Dendritic cell treated with granulocyte-macrophage colony-stimulating factor and Interleukin-4, amounts not matched to agents 40 ng/mL and 50 ng/mL, for 4 days (primary cell): Measurements from ENCODE around the gene CARD9.
"Not testable (repeated sequence)": the region's sequence is repeated elsewhere in the genome, so short reads cannot be mapped to it uniquely, and the experiment has no call there.

Experiments used
- H3K27ac Mint-ChIP-seq: one replicate; pipeline ENCODE4 v1.8.0; 2022; ENCODE audit warnings: mild to moderate bottlenecking, mixed read lengths
- H3K27me3 Mint-ChIP-seq: one replicate; pipeline ENCODE4 v1.8.0; 2022; ENCODE audit warnings: mild to moderate bottlenecking, mixed read lengths
- H3K36me3 Mint-ChIP-seq: one replicate; pipeline ENCODE4 v1.8.0; 2022; ENCODE audit warnings: low read depth, mixed read lengths
- H3K4me1 Mint-ChIP-seq: one replicate; pipeline ENCODE4 v1.8.0; 2022; ENCODE audit warnings: low read depth, mixed read lengths
- H3K4me3 Mint-ChIP-seq: one replicate; pipeline ENCODE4 v1.8.0; 2022; ENCODE audit warnings: mild to moderate bottlenecking, moderate library complexity, mixed read lengths
- H3K9me3 Mint-ChIP-seq: one replicate; pipeline ENCODE4 v1.8.0; 2022; ENCODE audit warnings: mixed read lengths
- intact Hi-C: fragments of 100-400 bp; cut with micrococcal nuclease; formaldehyde crosslinking; loops from one replicate; pipeline ENCODE4 v1.15.0; 2022

The CARD9 gene

DNA sequence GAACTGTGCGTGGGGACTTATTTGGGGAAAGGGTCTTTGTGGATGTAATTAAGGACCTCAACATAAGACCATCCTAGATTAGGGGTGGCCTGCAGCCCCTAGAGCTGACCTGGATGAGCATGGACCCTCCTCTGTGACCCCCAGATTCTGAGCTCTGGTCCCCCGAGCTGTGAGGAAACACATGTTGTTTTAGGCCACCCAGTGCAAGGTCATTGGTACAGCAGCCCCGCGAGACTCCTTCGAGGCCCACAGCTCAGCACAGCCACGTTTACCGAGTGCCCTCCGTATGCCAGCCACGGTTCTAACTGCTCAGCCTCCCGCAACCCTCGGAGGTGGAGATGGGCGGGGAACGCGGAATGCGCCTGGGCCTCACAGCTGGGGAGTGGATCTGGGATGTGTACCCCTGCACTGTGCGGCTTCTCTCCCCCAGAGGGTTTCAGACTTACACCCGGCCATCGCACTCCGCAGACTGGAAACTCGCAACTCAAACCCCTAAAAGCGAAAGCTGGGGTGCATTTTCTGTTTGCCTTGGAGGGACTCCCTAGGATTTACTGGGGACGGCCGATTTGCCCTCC, 50.6 kb downstream of the CARD9 start:
- Mint-ChIP-seq H3K4me3 (no peak overlapping the region), H3K4me1 (peaks cover 8% of the 10 kb centered on the region), H3K9me3 (no peaks in the 10 kb centered on the region), H3K27me3 (peaks cover 36% of the 10 kb centered on the region), H3K27ac (no peak overlapping the region), H3K36me3 (no peaks in the 10 kb centered on the region)
- intact Hi-C loops, result no loop called here

DNA sequence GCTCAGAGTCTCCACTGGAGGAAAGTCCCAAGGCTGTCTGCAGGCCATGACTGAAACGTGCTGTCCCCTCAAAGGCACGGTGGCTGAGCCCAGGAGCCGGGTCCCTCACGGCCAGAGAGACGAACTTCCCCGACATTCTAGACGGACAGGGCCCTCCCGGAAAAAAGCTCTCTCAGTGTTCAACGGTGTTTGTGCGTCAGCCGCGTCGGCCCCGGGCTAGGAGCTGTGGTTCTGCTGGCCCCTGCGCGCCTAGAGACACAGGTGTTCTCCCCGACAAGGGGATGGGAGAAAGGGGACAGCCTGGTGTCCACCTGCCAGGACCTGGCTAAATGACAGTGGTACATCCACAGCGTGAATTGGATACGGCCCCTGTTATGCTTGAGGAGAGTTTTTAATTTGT, 51.9 kb downstream of the CARD9 start:
- no peaks in the 10 kb centered on the region for H3K36me3 Mint-ChIP-seq
- peaks cover 1% of the 10 kb centered on the region for H3K9me3 Mint-ChIP-seq
- intact Hi-C loops, result no loop called here
- peaks cover 31% of the 10 kb centered on the region for H3K27me3 Mint-ChIP-seq
- H3K4me3 Mint-ChIP-seq, result no peak overlapping the region
- no peak overlapping the region for H3K27ac Mint-ChIP-seq
- peaks cover 4% of the 10 kb centered on the region for H3K4me1 Mint-ChIP-seq

DNA sequence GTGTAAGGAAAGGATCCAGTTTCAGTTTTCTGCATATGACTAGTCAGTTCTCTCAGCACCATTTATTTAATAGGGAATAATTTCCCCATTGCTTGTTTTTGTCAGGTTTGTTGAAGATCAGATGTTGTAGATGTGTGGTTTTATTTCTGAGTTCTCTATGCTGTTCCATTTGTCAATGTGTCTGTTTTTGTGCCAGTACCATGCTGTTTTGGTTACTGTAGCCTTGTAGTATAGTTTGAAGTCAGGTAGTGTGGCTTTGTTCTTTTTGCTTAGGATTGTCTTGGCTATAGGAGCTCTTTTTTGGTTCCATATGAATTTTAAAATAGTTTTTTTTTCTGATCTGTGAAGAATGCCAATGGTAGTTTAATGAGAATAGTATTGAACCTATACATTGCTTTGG, 52.5 kb downstream of the CARD9 start:
- H3K9me3 Mint-ChIP-seq, H3K27ac Mint-ChIP-seq, H3K36me3 Mint-ChIP-seq, intact Hi-C loops, H3K4me1 Mint-ChIP-seq, H3K4me3 Mint-ChIP-seq: not testable (repeated sequence)
- peaks cover 25% of the 10 kb centered on the region for H3K27me3 Mint-ChIP-seq

DNA sequence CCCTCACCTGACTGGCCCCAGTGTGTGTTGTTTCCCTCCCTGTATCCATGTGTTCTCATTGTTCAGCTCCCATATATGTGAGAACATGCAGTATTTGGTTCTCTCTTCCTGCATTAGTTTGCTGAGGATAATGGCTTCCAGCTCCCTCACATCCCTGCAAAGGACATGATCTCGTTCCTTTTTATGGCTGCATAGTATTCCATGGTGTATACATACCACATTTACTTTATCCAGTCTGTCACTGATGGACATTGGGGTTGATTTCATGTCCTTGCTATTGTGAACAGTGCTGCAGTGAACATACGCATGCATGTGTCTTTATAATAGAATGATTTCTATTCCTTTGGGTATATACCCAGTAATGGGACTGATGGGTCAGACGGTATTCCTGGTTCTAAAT, 53.5 kb downstream of the CARD9 start:
- H3K36me3 Mint-ChIP-seq, H3K27ac Mint-ChIP-seq, intact Hi-C loops, H3K4me1 Mint-ChIP-seq, H3K4me3 Mint-ChIP-seq: not testable (repeated sequence)
- peaks cover 15% of the 10 kb centered on the region for H3K27me3 Mint-ChIP-seq
- peaks cover 17% of the 10 kb centered on the region for H3K9me3 Mint-ChIP-seq

DNA sequence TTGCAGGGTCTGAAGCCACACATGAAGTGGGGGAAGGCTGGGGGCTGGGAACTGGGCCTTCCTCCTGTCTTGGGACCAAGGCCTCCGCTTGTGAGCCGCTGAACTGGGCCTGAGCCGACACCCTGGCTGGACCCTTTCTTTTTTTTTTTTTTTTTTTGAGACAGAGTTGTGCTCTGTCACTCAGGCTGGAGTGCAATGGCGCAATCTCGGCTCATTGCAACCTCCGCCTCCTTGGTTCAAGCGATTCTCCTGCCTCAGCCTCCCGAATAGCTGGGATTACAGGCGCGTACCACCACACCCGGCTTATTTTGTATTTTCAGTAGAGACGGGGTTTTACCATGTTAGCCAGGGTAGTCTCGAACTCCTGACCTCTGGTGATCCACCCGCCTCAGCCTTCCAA, 54.2 kb downstream of the CARD9 start:
- H3K4me1 Mint-ChIP-seq, intact Hi-C loops, H3K36me3 Mint-ChIP-seq, H3K4me3 Mint-ChIP-seq, H3K27ac Mint-ChIP-seq: not testable (repeated sequence)
- Mint-ChIP-seq H3K27me3 (peaks cover 15% of the 10 kb centered on the region), H3K9me3 (peaks cover 23% of the 10 kb centered on the region)

DNA sequence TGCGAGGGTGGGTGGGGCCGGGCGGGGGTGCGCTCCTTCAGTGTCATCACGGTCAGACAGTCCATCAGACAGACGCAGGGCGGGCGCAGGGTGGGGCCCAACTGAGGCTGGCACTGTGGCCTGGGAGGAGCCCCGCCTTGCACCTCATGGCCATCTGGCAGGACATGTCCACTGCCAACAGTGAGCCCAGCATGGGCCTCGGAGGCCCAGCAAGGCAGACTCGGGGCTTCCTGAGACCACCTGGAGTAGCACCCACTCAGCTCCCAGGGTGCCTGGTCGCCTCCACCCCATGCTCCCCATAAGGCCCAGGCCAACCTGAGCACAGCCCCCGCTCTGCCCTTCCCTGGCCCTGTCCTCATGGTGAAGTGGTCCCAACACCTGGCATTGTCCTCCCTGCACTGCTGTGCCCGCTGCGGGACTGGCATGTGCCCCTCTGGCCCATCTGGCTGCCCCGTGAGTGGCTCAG, 54.7 kb downstream of the CARD9 start:
- Mint-ChIP-seq H3K27ac (no peak overlapping the region), H3K4me1 (no peaks in the 10 kb centered on the region), H3K27me3 (peaks cover 14% of the 10 kb centered on the region), H3K36me3 (no peaks in the 10 kb centered on the region), H3K9me3 (peaks cover 23% of the 10 kb centered on the region), H3K4me3 (no peak overlapping the region)
- intact Hi-C loops, result no loop called here

DNA sequence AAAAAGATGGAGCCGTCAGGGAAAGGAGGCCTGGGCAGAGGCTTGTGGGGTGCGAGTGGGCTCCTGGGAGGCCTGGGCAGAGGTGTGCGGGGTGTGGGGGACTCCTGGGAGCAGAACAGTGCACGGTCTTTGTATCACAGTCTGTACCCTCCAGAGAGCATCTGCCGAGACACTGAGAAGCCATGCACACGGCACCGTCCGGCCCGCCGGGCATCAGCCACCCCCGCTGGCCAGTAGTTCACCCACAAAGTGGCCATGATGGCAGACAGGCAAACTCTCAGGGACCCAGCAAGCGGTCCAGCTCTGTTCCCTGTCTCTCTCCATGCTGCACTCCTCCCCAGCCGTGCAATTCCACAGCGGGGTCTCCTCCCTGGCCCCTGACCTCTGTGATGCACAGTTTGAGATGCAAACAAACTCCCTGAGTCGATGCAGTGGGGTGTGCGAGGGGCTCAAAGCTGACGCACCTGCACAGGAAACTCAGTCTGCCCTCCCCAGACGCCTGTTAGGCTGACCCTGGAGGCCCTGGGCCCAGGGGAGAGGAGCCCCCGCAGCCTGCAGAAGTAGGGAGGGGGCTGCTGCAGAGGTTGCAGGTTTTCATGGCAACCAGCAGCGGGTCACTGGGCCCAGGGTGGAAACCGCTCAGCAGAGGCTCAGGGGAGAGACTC, 55.2 kb downstream of the CARD9 start:
- Mint-ChIP-seq H3K27me3 (peaks cover 9% of the 10 kb centered on the region), H3K27ac (no peak overlapping the region), H3K9me3 (peaks cover 23% of the 10 kb centered on the region), H3K4me3 (no peak overlapping the region), H3K36me3 (no peaks in the 10 kb centered on the region), H3K4me1 (no peaks in the 10 kb centered on the region)
- intact Hi-C loops, result no loop called here

DNA sequence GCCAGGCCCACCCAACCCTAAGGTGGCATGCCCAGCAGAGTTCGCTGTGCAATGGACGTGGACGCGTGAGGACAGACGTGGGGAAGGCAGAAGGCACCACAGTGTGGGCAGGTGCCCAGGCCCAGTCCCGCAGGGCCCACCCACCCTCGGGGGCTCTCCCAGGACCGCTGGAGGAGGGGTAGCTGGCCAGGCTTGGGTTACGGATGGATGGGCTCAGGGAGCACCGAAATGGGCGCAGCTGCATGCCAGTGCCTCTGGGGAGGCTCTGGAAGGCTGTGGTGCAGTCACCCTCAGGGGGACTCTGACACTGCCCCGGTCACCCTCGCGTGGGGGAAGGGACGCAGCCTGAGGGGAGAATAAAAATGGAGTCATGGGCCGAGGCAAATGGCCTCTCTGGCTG, 55.8 kb downstream of the CARD9 start:
- no peak overlapping the region for H3K4me3 Mint-ChIP-seq
- intact Hi-C loops, result no loop called here
- no peaks in the 10 kb centered on the region for H3K4me1 Mint-ChIP-seq
- no peaks in the 10 kb centered on the region for H3K36me3 Mint-ChIP-seq
- no peak overlapping the region for H3K27ac Mint-ChIP-seq
- H3K27me3 Mint-ChIP-seq, result peaks cover 4% of the 10 kb centered on the region
- peaks cover 23% of the 10 kb centered on the region for H3K9me3 Mint-ChIP-seq

DNA sequence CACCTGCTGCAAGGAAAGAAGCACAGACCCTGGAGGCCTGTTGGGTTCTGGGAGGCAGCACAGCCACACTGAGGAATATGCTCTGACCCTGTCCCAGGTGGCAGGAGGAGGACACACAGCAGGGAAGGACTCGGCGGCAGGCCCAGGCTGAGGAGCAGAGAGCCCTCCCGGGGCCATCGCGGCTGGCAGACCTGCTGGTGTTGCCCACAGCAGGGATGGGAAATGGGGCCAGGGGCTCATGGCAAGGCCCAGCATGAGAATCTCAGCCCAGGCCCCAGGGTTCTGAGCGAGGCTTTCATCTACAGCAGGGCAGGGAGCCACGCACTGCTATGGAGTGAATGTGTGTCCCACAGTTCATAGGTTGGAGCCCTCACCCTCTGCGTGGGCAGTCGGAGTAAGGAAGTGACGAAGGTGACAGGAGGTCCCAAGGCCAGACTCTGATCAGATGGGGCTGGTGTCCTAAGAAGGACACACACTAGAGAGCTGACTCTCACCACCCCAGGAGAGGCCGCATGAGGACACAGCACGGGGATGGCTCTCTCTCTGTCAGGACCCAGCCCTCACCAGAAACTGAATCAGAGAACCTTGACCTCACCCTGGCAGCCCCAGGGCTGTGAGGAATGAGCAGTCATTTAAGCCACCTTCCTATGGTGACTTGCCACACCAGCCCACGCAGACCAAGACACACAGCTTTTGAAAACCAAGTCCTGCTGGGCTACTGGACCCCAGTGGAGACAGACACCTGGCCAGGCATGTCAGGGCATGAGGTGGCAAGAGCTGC, 56.4 kb downstream of the CARD9 start:
- H3K27me3 Mint-ChIP-seq, result no peaks in the 10 kb centered on the region

DNA sequence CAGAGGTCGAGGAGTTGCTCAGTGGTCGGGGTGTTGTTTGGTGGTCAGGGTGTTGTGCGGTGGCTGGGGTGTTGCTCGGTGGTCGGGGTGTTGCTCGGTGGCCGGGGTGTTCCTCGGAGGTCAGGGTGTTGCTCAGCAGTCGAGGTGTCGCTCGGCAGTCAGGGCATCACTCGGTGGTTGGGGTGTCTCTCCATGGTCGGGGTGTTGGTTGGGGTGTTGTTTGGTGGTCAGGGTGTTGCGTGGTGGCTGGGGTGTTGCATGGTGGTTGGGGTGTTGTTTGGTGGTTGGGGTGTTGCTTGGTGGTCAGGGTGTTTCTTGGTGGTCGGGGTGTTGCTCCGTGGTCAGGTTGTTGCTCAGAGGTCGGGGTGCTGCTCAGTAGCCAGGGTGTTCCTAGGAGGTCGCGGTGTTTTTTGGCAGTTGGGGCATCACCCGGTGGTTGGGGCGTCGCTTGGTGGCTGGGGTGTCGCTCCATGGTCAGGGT, 57.2 kb downstream of the CARD9 start:
- no peak overlapping the region for H3K4me3 Mint-ChIP-seq
- H3K9me3 Mint-ChIP-seq, result peaks cover 23% of the 10 kb centered on the region
- no peaks in the 10 kb centered on the region for H3K36me3 Mint-ChIP-seq
- no peaks in the 10 kb centered on the region for H3K27me3 Mint-ChIP-seq
- no peaks in the 10 kb centered on the region for H3K4me1 Mint-ChIP-seq
- no peak overlapping the region for H3K27ac Mint-ChIP-seq
- intact Hi-C loops, result no loop called here

More for the DNA sequence above, 56.4 kb downstream of the CARD9 start:
- H3K4me3 Mint-ChIP-seq, result no peak overlapping the region
- H3K27ac Mint-ChIP-seq, result no peak overlapping the region
- intact Hi-C loops, result no loop called here
- no peaks in the 10 kb centered on the region for H3K4me1 Mint-ChIP-seq
- no peaks in the 10 kb centered on the region for H3K36me3 Mint-ChIP-seq
- H3K9me3 Mint-ChIP-seq, result peaks cover 23% of the 10 kb centered on the region

DNA sequence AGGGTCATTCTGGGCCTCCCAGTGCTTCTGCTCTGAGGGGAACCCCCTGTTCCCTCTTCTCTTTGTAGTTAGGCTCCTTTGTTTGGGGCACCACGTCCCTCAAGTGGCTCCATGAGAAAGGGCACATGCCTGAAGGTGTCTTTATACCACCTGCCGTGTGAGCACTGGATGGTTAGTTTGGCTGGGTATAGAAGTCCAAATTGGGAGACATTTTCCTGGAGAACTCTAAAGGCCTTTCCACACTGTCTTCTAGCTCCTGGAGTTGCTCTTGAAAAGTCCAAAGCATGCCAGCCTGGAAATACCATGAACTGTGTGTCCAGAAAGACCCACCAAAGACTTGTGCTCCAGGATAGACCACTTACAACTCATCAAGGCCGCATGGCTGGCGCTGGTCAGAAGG, 58.5 kb downstream of the CARD9 start:
- intact Hi-C loops, result no loop called here
- peaks cover 3% of the 10 kb centered on the region for H3K27me3 Mint-ChIP-seq
- H3K9me3 Mint-ChIP-seq, result peaks cover 23% of the 10 kb centered on the region
- H3K4me3 Mint-ChIP-seq, result no peak overlapping the region
- no peaks in the 10 kb centered on the region for H3K4me1 Mint-ChIP-seq
- no peaks in the 10 kb centered on the region for H3K36me3 Mint-ChIP-seq
- no peak overlapping the region for H3K27ac Mint-ChIP-seq

DNA sequence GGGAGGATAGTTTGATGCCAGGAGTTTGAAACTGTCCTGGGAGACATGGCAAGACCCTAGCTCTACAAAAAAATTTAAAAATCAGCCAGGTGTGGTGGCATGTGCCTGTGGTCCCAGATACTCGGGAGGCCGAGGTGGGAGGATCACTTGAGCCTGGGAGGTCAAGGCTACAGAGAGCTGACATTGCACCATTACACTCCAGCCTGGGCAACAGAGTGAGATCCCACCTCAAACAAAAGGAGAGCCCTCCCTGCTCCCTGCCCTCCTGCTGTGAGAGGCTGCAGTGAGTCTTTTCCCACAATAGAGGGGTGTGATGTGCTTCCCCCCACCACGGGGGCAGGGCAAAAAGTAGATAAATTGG, 59.4 kb downstream of the CARD9 start:
- Mint-ChIP-seq H3K27ac (no peak overlapping the region), H3K4me3 (no peak overlapping the region), H3K9me3 (peaks cover 23% of the 10 kb centered on the region), H3K36me3 (no peaks in the 10 kb centered on the region), H3K27me3 (peaks cover 3% of the 10 kb centered on the region), H3K4me1 (no peaks in the 10 kb centered on the region)
- intact Hi-C loops, result no loop called here
